CD4-positive, alpha-beta T cell treated with Interleukin-6 for 4 hours (primary cell): Measurements from ENCODE around the gene AP3B2.

Experiments used
- DNase-seq: peaks from one replicate; pipeline ENCODE4 v3.0.0-alpha.2; 2020; ENCODE audit warnings: mixed read lengths

Gene AP3B2

DNA sequence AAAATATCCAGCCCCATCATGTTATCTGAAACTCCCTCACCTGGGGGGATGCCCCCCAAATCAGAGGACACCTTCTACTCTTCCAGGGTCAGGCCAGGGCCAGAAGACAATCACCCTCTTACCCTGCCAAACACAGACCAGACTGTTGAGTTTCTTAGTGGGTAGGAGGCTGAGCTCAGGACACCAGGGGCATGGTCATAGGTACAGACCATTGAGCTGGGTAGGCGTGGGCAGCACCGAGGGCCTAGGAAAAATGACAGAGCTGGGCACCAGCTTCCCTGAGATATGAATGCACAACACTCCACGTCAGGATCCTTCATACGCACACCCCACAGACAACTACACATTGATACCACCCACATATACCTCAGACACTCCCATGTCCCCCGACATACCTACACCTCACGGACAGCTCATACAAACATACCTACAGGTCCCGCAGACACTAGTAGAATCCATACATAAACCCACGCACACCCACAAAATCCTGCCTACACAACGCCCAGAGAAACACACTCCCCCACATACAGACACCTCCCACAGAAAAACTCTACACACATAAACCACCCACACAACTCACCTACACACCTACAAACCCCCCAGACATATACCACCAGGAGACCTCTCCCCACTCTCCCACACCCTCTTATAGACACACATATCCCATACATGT is 11.8 kb downstream of the AP3B2 start:
- no peak for DNase-seq

DNA sequence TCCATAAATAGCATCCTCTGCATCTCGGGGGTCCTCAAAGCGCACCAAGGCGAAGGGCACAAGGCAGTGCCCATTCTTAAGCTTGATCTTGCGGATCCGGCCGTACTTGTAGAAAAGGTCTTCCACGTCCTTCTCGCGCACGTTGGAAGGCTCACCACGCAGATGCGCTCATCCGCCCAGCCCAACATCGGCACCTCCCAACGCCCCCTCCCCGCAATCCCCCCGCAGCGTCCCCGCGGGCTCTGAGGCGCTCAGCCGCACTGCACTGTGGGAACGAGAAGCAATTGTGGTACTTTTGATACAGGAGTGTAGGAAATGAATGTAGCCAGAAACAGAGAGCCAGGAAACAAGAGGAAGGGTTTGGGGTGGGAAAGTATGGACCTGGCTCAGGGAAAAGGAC is 17.5 kb downstream of the AP3B2 start:
- DNase-seq, result no peak

DNA sequence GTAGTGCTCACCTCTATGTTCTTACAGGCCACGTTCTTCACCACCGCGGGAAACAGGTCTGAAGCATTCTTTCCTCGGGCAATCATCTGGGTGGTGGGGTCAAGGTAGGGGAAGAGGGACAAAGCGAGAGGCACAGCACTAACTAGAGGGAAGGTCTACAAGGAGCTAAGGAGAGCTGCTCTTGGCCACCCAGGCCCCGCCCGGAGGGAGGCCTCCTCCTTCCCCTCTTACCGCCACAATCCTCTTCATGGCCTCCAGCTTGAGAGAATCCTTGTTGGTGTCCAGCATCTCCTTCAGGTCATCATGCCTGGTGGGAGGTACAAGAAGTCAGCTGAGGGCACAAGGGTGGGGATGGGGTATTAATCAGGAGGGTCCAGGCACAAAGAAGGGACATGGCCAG is 20.5 kb downstream of the AP3B2 start:
- DNase-seq, result no peak

DNA sequence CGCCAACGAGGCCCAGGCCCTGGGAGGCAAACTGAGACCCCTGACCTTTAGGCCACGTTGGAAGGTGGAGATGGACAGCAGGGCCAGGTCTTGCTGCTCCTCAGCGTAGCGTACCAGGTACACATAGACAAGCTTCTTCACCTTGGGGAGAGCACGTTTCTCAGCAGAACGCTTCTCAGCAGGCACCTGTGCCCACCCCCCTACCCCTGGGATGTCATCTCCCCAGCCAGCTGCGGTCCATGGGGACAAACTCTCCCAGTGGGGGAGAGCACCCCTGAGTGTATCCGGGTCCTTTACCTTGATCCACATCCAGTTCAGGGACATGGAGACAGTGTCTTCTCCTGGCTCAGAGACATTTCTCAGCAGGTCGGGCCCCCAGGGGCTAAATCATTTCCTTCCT is 21.0 kb downstream of the AP3B2 start:
- no peak for DNase-seq

DNA sequence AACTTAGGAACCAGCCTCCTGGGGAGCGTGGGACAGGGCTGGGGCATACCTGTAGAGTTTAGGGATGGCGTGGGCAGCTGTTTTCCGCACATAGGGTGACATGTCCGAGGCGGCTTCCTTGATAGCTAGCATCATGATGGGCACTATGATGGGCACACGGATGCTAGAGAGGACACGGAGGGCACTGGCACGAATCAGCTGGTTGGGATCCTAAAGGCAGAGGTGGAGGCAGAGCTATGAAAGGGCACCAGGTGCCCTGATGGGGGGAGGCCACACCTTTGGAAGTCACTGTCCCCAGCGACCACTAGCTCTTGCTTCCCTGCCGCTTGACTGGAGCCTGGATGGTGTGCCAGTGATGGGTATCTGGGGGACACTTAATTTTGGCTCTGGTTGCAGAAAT is 28.3 kb downstream of the AP3B2 start:
- DNase-seq, result no peak

DNA sequence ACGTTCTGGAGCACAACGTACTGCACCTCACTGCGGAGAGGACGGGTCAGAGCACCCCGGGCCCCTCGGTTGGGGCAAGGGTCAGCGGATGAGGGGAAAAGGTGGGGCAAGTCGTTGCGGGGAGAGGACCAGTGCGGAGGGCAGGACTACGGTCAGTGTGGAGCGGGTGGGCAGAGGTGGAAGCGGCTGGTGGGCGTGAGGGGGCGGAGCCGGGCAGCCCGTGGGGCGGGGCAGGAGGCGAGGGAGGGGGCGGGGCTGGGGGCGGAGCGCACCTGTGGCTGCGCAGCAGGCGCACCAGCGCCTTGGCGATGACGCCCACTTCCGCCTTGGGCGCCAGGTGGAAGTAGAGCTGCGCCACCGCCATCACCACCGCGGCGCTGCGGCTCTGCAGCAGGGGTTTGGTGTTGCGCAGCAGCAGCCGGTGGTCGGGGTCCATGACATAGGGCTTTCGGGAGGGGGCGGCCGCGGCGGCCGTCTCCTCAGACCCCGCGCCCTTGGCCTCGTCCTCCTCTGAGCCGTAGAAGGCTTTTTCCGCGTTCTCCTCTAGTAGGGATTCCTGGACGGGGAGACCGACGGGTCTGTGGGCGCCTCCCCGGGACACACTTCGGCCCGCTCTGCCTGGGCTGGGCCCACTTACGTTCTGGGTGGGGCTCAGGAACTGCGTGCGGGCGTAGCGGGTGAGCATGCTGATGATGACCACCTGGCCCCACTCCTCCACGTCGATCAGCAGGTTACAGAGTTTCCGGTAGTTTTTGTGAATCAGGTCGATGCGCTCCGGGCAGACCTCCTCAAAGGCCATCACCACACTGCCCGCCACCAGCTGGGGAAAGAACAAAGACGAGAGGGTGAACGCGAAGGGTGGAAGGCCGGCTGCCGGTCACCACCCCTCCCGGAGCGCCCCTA is 29.2 kb downstream of the AP3B2 start:
- DNase-seq, result peak; percentile 90

DNA sequence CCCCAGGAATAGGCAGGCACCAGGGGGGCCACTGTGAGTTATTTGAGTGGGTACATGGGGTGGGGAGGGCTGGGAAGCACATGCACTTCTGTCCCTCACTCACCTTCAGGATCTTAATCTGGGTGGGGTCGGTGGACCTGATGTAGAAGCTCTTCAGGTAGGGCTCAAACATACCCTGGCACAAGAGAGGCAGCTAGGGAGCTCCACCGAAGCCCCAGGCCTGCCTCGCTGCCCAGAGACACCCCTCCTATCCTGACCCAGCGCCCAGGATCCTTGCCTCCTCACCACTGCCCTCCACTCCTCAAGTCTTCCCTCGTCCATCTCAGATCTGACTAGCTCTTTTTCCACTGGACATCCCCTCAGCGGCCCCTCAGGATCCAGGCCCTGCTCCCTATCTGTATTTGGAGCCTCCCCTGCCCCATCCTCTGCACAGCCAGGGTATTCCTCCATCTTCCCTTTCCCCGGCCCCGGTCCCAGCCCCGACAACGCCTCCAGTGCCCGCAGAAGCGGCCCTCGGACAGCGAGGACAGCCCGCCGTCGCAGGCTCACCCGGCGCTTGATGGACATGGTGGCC is 30.0 kb downstream of the AP3B2 start:
- DNase-seq, result no peak

DNA sequence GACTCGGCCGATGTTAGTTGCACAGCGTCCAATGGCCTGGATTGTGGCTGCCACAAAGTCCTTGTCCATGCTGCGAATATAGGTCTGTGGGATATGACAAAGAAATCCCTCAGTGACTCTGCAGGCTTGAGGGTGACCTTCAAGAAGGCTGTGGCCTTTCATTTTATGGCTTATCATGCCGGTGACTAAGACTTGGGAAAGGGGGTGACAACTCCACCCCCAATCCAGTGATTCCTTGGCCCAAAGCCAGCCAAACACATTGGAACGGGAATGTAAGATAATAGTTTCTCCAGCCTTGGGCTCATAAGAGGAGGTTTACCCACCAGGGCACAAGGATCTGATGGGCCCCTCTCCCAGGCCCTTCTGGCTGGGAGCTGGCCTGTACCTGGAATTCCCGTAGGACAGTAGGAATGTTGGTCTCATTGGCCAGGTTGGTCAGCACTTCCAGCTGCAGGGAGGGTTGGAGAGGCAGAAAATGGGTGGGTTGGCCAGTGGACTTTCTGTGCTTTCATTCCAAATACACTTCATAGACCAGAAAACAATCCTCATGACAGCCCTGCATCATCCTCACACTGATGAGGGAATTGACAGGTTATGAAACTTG is 31.9 kb downstream of the AP3B2 start:
- no peak for DNase-seq

DNA sequence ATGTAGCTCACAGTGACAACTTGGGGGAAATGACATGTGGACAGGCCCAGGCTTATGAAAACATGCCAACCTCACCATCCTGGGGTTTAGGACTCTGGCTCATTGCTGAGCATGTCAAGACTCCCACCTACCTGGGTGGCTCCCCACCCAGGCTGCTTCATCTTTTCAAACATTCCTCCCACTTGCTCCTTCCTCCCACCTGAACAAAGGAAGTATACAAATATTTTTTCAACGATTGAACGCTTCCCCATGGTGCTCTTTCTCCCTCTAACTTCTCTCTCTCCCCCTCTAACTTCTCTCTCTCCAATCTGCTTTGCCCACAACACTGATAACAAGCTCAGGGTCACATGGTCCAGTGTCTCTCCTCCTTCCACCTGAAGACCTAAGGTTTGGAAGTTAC is 34.8 kb downstream of the AP3B2 start:
- no peak for DNase-seq

DNA sequence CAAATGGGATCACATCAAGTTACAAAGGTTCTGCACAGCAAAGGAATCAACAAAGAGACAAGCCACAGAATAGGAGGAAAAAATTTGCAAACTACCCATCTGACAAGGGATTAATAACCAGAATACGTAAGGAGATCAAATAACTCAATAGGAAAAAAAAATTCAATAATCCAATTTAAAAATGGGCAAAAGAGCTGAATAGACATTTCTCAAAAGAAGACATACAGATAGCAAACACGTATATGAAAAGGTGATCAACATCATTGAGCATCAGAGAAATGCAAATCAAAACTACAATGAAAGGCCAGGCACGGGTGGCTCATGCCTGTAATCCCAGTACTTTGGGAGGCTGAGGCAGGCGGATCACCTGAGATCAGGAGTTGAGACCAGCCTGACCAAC is 39.0 kb downstream of the AP3B2 start:
- DNase-seq, result no peak

DNA sequence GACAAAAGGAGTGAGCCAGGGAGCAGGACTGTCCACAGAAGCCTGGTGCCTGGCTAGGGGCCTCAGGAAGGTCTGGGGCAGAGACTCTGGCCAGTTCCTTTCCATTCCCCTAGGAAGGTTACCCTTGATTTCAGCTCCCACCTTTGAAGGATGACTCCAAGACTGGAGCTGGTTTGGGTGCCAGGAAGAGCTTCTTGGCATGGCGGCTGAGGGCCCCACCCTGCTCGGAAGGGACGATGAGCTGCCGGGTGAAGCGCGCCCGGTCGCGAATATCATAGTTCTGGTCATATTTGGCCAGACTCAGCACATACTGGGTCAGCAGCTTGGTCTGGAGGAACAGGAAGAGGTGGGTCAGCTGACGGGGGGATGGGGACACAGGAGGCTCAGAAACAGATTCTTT is 43.1 kb downstream of the AP3B2 start:
- DNase-seq, result no peak

DNA sequence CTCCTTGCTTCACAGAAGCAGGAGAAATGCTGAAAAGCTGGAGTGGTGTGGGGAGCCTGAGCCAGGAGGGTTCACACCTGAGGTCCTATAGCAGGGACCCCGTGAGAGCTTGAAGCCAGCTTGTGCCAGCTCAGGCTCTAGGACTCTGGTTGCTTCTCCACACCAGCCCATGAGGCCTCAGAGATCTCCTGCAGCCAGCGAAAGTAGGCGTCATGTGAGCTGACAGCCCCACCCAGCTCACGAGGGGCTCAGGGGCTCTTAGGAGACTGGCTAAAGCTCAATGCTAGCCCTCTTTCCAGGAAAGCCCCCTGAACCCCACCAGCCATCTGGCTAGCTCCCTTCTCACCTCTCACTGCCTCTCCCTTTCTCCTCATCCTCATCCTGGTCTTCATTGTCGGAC is 45.7 kb downstream of the AP3B2 start:
- no peak for DNase-seq

DNA sequence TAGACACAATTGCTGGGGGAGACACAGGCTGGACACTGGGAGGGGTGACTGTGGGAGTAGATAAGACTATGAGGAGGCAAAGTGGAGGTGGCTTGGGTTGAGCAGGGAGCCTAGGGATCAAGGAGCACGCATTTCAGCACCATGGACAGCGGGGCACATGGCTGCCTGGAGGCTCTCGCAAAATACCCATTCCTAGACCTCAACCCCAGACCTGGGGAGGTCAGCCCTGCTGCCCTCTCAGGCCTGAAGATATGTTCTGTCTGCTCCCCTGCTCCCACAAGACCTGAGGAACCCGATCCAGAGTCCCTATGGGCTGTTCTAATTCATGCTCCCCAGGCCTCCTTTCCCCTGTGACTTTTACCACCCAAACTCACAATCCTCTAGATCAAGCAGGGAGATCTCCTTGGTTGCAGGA is 46.5 kb downstream of the AP3B2 start:
- DNase-seq, result peak; percentile 42

DNA sequence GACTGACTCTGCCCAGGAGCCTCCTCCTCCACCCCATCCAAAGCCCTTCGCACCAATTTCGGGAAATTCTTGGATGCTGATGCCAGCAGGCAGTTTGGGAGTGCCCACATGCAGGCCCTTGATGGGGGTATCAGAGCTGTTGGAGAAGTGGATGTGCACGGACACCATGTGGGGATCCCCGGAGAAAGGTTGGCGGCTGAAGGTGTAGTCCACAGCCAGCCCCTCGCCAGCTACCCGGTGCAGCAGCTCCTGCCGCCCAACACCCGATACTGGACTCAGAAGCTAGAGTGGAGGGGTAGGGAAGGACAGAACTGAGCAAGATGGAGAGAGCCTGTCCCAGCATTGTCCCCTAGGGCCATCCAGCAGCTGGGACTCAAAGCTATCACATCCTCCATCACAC is 47.0 kb downstream of the AP3B2 start:
- DNase-seq, result no peak

DNA sequence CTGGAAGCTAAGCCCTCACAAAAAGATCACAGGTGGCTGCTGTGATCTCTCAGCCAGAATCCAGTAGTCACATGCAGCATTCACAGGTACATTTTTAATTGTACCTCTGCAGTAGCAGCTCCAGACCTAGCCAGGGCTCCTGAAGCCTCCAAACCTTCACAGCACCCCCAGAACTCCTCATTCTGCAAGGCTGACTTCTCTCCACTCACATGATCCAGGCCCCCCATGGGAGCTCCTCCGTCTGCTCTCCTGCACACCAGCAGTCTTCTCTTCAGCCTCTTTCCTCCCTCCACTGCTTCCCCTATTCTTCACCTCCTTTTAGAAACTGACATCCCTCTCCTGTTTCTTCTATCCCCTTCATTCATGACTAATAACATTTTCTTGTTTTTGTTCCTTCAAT is 49.3 kb downstream of the AP3B2 start:
- no peak for DNase-seq

DNA sequence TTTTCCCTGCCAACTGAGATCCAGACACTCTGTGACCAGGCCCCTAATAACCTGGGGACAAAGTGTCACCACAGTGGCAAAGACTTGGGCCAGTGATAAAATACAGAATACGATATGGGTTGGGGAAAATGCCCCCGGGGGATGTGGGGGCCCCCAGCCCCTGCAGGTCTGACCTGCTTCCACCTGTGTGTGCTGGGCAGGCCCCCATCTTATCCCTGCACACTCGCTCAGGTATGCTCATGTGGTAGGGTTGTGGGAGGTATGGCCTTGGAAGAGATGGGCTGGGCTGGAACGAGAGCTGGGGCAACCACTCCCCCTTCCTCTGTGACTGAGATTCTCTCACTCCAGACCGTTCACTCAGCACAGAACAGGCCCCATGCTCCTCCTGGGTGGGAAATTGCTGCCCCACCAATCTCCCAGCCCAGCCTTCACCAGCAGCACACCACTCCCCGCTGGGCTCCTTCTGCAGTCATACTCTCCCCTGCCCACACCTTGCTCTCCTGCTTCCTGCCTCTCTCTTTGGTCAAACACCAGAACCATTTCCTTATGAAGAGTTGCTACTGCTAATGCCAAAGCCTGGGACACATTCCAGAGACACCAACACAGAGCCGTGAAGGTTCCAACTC is 52.9 kb downstream of the AP3B2 start:
- no peak for DNase-seq

DNA sequence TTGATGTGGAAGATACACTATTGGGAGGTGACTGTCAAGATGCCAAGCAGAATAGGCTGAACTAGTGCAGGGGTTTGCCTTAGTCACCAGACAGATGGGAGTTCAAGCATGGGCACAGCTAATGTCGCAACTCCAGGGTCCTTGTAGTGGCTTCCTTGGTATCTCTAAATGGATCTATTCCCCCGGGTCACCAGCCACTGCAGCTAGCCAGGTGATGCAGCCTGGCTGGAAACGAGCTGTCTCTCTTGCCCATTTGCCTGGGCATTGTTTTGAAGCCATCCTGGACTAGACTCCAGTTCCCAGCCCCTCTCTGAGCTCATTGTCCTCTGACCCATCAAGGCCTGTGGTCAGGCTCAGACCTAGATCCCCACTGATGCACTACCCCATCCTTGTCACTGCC is 54.1 kb downstream of the AP3B2 start:
- DNase-seq, result no peak

DNA sequence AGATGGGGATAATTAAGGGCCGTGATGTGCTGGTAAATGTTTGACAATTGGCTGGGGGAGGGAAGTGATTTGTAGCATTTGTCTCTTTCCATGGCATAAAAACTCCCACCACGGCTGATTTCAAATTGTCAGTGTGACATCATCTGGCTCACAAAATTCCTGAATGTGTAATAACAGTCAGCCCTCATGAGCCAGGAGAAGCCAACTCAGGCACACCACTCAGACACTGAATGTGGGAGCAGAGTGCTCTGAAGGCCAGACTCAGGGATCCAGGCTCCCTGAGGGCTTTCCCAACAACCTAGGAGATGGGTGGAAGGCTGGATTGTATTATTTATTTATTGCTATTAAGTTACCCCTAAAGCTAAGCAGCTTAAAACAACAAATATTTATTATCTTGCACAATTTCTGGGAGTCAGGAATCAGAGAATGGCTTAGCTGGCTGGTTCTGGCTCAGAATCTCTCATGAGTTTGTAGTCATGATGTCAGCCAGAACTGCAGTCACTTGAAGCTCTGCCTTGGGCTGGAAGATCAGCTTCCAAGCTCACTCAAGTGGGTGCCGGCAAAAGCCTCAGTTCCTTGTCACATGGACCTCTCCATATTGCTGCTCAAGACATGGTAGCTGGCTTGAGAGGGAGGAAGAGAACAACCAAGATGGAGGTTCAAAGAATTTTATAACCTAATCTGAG is 56.0 kb downstream of the AP3B2 start:
- no peak for DNase-seq

DNA sequence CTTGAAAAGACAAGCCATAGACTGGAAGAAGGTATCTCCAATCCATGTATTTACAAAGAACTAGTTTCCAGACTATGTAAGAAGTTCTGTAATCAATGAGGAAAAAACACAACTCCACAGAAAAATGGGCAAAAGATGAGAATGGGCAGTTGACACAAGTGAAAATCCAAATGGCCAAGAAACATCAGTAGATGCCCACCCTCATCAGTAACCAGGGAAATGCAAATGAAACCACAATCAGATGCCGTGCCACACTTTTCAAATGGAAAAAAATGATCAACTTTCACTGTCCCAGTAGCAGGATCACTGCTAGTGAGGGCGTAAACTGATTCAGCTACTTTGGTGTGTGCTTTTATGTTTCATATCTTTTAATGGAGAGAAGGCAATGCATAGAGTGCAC is 58.0 kb downstream of the AP3B2 start:
- no peak for DNase-seq

DNA sequence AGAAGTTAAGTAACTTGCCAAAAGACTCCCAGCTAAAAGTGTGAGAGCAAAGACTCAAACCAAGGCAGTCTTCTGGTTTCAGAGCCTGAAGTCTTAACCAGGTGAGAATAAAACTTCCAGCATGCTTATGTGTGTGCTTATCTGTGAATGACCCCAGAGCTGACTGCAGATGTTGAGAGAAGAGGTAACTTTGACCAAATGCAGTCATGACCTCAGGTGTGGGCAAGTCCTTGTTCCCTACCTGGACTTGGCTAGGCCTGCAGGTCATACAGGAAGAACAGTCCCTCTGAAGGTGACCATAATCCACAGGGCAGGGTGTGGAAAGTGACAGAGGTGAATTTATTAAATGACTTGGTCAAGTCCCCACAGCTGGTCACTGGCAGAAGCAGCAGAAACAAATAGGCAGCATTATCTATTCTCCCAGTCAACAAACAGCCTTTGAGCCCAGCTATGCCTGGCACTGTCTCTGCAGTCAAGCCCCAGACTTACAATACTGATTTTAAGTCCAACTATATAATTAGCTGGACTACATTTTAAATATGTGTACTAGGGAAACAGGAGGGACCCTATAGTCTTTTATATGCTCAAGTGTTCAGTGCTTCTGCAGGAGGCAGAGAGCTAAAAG is 59.5 kb downstream of the AP3B2 start:
- DNase-seq, result no peak

DNA sequence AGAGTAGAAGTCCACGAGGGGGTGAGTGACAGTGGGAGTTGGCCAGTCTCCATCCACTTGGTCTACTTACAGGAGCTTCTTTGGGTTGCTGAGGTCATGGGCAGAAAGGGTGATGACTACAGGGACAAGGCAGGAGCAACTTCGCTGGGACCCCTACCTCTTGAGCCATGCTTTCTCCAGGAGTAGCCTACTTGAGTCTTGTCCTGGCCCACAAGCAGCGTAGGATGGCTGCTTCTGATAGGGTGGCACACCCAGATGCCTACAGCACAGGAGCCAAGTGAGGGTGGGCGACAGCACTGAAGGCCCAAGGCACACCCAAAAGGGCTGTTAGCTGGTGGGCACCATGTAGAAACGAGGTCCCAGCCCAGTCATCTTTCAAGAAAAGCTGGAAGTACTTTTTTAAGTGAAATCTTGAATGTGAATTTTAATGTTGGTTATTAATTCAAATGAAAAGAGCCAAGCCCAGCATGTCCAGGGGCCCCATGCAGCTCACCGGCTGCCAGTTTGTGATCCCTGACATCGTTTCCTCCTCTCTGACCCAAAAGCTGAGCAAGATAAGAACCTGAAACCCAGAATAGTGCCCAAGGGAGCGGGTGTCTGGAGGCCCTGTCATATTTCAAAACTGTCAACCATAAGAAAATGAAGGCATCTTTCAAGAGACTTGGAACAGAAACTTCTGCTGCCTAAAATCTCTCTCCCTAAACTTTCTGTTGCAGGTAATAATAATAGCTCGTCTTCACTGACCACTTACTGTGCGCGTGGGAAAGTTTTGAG is 60.3 kb downstream of the AP3B2 start:
- DNase-seq, result no peak
